HG02763 (cell line): ENCODE measurements around the gene CIT.

Experiments
- ATAC-seq: cut with Tn5 transposase; IDR thresholded peaks from one replicate; pipeline ENCODE4 v1.9.1; 2021; ENCODE audit warnings: mild to moderate bottlenecking, moderate library complexity; ENCODE audit not compliant: unreplicated experiment

CIT gene

GRCh38 chr12:119681728-119682638 lies 195.1 kb downstream of the CIT start:
- peak; percentile 61 for ATAC-seq

- ATAC-seq: no peak
Measured at GRCh38 chr12:119681111-119681510, 196.0 kb downstream of the CIT start.

- ATAC-seq: no peak
Measured at GRCh38 chr12:119679490-119679889, 197.6 kb downstream of the CIT start.

- no peak for ATAC-seq
Measured at GRCh38 chr12:119679081-119679480, 198.0 kb downstream of the CIT start.

GRCh38 chr12:119678459-119678858 lies 198.7 kb downstream of the CIT start:
- no peak for ATAC-seq

GRCh38 chr12:119676573-119676972 lies 200.5 kb downstream of the CIT start:
- no peak for ATAC-seq

GRCh38 chr12:119676022-119676421 lies 201.1 kb downstream of the CIT start:
- ATAC-seq: no peak

- ATAC-seq: no peak
Measured at GRCh38 chr12:119674560-119674959, 202.6 kb downstream of the CIT start.

- no peak for ATAC-seq
Measured at GRCh38 chr12:119673634-119674033, 203.5 kb downstream of the CIT start.

- no peak for ATAC-seq
Measured at GRCh38 chr12:119672194-119672593, 204.9 kb downstream of the CIT start.

GRCh38 chr12:119671070-119671469 lies 206.1 kb downstream of the CIT start:
- ATAC-seq: no peak

GRCh38 chr12:119669744-119670472 lies 207.2 kb downstream of the CIT start:
- ATAC-seq: no peak

GRCh38 chr12:119668324-119668841 lies 208.7 kb downstream of the CIT start:
- no peak for ATAC-seq

GRCh38 chr12:119667577-119668323 lies 209.4 kb downstream of the CIT start, which contains the start of gene PRKAB1:
TSS of gene PRKAB1 (plus strand) at chr12:119668133. CDS start at chr12:119668245, 112 bp downstream.
- ATAC-seq: peak; percentile 91

GRCh38 chr12:119666900-119667576 lies 210.1 kb downstream of the CIT start:
- no peak for ATAC-seq

- no peak for ATAC-seq
Measured at GRCh38 chr12:119666226-119666795, 210.8 kb downstream of the CIT start.

GRCh38 chr12:119665164-119665929 lies 211.8 kb downstream of the CIT start:
- ATAC-seq: no peak

GRCh38 chr12:119664642-119665041 lies 212.5 kb downstream of the CIT start:
- ATAC-seq: no peak

GRCh38 chr12:119661882-119662281 lies 215.2 kb downstream of the CIT start:
- no peak for ATAC-seq
